HG02798 (cell line): Measurements from ENCODE around the gene RAP1GAP.

ENCODE experiments used
- ATAC-seq: cut with Tn5 transposase; IDR thresholded peaks from one replicate; pipeline ENCODE4 v1.9.1; 2021; ENCODE audit warnings: mild to moderate bottlenecking; ENCODE audit not compliant: unreplicated experiment, poor library complexity

Gene RAP1GAP

DNA sequence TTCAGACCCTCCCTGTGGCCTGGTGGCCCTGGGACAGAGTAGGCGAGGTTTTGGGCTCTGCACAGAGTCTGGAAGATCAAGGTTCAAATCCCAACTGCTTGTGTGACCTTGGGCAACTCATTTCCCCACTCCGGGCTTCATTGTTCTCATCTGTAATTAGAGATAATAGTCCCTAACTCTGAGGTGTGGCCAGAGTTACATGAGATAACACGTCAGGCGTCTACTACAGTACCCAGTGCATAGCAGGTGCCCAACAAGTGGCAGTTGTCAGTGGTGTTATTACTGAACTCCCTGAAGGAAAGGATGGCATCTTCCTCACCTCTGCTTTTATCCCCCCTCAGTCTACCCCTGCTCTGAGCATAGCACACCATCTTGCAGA lies 20.8 kb downstream of the RAP1GAP start:
- ATAC-seq = no peak

DNA sequence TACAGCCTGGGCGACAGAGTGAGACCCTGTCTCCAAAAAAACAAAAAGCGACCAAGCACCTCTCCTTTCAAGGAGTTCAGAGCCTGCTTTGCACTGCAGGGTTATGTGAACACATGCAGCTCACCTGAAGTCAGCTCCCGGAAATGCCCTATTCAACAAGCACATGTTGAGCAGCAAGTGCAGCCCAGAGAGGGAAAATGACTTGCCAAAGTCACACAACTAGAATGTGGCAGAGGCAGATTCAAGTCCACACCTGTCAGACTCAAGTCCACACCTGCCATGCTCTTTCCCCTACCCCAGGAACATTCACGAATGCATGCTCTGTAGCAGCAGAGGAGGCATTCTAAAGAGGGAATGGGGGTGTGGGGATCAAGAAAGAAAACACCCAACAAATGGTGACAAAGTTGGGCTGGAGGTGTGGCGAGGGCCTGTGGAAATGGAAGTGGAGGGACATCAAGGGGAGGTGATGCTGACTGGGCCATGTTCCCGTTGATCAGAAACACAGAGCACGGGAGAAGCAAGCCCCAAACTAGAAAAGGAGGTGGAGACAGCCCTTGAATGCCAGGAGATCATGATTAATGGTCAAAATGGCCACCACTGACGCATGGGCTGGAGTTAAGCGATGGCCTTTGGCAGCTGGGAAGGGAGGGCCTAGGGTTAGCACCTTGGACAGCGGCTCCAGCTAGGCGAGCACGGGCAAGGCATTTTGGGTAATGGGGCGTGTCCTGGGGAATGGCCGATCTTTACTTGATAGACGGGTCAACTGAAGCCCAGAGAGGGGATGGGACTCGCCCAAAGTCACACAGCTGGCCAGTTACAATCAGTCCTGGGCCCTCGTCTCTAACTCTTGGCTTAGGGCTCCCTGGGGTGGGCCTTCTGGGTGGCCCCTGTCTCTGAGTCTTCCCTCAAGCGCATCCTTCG lies 21.5 kb downstream of the RAP1GAP start:
- no peak for ATAC-seq

DNA sequence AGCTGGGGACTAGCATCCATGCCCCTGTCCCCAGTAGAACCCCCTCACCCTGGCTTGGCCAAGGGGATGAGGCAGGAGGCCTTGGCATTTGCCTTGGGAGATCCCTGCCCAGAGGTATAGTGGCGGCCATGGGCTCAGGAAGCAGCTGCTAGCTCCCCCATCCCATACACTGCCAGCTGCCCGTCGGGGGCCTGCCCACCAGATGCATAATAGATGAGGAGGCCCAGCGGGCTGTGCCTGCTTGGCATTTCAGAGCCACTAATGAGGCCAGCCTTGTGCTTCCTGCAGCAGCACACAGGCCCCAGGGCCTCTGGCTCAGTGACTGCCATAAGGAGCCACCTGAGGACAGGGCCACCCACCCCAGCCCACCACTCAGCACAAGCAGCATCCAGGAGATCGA lies 23.6 kb downstream of the RAP1GAP start:
- ATAC-seq = no peak

DNA sequence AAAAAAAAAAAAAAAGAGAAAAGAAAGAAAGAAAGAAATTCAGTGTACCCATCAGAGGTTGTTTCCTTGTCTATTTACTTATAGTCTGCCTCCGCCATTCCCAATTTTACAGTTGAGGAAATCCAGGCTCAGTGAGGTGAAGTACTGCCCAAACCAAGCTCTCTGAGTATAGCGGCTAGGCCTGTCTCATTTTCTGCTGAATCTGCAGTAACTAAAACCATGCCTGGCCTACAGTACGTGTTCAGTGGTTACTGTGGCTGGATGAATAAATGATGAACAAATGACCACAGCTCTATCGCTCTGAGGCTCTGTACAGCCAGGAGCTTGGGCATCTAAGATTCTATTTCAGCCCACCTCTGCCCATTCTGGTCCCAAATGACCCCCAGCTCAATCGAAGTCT lies 24.3 kb downstream of the RAP1GAP start:
- no peak for ATAC-seq

DNA sequence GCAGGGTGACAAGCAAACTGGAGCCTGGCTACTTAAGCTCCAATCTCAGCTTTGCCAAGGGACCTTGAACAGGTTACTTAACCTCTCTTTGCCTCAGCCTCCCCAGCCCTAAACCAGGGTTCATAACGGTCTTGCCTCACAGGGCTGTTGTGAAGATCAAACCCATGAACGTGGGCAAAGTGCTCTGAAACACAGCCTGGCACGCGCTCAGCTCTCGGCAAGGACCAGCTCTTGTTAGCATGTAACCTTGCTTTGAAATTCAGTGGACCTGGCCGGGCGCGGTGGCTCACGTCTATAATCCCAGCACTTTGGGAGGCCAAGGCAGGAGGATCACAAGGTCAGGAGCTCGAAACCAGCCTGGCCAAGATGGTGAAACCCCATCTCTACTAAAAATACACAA lies 24.8 kb downstream of the RAP1GAP start:
- no peak for ATAC-seq

DNA sequence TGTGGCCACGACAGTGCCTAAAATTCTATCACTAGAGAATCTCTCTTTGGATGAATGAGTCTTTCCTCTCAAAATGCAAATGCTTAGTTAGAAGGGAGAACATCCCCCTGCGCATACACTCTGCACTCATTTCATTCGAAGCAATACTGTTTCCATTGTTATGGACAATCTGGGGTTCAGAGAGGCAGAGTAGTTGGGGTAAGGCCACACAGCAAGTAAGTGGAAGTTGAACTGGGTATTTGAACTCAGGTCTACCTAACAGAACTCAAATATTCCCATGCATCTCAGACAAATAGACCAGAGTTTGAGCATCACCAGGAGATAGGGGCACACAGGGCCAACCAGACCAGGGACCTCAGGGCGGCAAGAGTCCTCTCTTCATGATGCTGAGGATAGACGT lies 25.5 kb downstream of the RAP1GAP start:
- ATAC-seq = no peak

DNA sequence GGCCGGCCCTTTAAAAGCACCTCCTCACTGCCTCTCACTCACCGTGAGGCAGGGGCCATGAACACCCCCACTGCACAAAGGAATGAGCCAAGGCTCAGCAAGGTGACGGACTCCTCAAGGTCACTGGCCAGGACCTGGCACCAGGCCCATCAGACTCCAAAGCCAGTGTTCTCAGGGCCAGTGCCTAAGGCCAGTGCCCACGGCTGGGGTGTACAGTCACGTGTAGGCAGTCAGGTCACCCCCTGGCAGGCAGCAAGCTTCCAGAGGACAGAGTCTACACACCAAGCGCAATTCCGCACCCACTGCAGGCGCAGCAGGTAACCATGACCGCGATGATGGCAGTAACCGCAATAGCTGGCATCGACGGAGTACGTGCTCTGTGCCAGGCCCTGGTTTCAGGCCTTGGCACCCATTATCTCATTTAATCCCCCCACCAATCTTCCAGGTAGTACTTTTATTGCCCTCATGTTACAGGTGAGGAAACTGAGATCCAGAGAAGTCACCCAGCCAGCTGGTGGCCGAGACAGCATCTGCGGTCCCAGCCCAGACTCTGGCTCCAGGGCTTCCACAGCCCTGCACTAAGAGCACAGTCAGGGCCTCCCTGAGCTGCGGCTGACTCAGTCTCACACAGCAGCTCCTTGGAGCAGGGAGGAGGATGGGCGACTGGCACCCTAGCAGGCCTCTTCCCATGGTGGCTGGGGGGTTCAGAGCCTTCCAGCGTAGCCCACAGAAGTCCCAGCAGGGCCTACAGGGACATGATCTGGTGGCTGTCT lies 27.0 kb downstream of the RAP1GAP start:
- no peak for ATAC-seq

DNA sequence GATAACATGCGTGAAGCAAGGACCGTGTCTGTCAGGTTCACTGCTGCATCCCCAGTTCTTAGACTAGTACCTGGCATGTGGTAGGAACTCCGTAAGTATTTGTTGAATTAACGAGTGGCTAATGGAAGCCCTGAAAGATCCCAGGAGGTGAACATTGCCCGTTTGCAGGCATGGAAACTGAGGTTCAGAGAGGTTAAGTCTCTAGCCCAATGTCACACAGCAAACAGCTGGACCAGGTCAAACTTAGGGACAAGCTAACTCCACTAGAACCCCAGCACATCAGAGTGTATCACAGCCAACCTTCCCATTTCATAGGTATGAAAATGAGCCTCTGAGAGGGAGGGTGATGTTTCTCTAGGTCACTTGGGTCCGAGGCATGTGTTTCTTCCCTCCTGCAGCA lies 27.6 kb downstream of the RAP1GAP start:
- ATAC-seq = no peak

DNA sequence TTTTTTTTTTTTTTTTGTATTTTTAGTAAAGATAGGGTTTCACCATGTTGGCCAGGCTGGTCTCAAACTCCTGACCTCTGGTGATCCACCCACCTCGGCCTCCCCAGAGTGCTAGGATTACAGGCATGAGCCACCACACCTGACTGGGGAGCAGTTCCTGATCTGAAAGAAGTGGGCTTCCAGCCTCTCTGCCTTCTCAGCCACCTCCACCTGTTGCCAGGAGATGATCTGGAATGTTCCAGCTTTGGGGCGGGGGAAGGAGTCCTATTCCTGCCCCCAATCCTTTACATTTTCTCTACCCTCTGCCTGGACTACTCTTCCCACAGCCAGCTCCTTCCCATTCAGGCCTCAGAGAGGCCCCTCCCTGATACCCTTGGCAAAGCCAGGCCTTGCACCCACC lies 28.1 kb downstream of the RAP1GAP start:
- no peak for ATAC-seq

DNA sequence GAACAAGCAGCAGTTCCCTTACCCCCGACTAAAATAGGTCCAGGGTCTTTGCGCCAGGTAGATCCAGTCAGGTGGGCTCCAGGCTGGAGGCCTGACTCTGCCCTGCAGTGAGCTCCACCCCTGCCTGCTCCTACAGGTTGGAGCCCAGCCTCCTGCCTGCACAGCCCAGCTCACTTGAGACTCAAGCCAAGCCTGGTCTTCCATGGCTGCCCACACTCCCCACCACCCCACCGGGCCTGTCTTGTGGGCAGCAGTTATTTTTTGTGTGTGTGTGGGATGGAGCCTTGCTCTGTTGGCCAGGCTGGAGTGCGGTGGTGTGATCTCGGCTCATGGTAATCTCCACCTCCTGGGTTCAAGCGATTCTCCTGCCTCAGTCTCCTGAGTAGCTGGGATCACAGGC lies 28.5 kb downstream of the RAP1GAP start:
- no peak for ATAC-seq

DNA sequence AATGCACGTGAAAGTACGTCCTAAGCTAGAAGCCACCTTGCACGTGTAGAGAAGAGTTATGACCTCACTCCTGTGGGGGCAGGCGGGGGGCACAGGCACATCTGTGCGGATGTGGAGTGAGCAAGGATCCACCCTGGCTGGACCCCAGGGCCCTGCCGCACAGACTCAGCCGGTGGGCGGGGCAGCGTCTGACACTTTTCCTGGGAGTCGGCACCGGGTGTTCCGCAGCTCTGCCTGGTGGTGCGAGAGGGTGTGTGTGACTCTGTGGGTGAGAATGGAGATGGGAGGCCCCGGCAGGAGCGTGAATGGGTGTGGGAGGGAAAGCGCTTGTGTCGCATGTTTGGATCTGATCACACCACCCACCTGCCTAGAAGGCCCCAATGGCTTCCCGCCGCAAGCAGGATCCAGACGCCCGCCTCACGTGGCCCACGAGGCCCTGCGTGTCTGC lies 29.5 kb downstream of the RAP1GAP start:
- ATAC-seq = no peak

DNA sequence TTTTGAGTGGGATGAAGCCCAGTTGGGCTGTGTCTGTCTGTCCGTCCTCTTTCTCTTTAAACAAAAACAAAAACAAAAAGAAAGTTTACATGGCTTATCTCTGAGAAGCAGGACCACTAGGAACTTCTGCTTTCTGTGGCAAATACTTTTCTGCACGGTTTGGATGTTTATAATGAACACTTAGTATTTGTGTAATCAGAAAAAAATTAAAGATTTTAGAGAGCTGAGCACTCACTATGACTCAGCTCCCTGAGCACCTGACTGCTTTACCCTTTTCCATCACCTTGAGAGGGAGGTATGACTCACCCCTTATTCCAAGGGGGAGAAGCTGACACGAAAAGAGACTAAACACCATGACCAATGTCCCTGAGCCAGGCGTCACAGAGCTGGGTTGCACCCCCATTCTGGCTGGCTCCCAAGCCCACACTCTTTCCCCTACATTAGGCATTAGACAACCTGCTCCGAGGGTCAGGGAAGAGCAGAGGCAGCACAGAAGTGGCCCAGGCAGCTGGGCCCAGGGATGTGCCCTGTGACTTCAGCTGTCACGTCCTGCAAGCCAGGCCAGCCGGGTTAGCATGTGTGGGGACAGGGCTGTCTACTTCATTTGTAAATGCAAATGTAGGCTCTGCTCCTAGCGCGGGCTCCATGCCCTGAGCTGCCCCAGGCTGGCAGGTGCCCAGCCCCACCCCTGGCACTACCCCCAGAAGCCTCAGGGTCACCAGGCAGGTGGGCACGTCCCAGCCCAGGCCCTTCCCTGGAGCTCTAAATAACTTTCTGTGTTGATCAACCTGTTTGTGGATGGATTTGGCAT lies 30.4 kb downstream of the RAP1GAP start:
- ATAC-seq = no peak

DNA sequence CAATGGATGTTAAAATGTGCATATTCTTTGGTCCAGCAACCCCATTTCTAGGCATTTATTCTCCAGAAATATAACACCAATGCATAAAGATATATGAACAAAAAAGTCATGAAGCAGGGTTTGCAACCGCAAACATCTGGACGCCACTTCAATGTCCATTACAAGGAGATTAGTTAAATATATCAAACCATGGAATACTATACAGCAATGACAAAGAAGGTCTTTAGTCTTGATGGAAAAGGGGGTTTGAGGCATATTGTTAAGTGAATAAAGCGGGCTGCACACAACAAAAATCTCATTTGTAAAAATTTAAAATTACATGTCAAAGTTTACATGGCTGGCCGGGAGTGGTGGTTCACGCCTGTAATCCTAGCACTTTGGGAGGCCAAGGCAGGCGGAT lies 31.6 kb downstream of the RAP1GAP start:
- ATAC-seq = no peak

DNA sequence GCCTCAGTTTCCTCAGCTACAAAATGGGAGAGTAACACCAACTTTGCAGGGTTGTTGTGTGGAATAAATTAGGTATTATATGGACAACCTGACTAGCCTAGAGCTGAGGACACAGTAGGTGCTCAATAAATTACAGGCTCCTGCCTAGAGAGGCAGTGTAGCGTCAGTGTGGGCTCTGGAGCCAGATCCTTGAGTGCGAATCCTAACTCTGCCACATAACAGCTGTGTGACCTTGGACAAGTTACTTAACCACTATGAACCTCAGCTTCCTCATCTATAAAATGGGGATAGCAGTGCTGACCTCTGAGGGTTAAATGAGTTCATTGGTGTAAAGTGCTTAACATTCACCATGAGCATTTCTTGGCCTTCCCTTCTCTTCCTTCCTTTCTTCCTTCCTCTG lies 33.1 kb downstream of the RAP1GAP start:
- ATAC-seq = no peak

DNA sequence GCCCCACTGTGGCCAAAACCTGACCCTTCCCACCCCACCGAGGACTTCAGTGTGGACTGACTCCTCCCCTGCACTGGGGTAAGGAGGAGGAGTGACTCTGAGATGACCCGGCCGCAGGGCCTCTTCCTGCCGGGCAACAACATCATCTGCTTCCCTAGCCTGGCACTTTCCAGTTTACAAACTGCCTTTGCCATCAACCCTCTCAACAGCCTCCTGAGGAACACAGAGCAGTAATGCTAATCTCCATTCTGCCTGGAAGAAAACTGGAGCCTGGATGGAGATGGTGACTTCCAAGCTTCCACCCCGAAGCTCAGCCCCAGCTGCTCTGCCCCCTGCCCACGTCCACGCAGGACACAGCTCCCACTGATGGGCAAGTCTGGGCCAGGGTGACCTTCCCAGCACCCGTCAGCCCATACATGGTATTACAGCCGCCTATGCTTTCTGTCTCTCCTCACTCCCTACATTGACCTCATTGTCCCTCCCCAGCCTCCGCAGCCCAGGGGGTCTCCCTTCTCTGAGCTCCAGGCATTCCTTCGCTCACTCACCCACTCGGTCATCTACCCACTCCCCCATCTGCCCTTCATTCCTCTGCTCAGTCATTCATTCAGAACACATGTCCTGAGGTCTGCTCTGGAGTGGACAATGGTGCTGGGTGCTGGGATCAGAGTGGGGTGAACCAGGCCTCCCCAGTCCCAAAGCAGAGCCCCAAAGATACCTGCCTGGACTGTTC lies 34.2 kb downstream of the RAP1GAP start:
- no peak for ATAC-seq

DNA sequence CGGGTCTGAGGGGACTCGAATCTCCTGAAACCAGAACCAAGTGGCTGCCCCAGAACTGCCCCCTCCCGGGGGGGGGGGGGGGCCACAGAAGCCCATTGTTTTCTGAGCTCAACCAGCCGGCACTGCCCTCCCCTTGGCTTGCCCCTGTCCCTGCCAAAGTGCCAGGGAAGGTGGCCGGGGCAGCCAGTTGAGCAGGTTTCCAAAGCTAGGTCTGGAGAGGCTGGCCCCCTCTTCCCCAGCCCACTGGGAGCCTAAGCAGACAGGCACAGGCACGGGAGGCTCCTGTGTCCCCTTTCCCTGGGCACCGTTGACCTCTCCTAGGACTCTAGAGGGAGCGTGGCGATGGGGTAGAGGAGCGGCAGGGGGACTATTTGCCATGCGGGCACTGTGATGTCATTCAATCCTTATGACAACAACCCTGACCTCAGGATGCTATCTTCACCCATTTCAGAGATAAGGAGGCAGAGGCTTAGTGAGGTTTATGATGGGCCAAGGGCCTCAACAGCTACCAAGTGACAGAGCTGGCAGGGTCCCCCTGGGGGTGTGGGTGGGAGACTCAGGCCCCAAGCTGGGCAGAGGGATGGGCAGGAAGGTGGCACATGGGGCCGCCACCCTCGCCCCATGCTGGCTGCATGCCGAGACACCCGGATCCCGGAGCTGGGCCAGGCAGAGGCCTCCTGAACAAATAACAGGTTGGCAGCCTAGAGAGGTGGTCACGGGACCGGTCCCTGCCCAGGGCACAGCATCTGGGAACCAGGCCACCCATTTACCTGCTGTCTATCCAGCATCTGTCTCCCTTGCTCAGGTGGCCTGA lies 35.0 kb downstream of the RAP1GAP start:
- no peak for ATAC-seq

DNA sequence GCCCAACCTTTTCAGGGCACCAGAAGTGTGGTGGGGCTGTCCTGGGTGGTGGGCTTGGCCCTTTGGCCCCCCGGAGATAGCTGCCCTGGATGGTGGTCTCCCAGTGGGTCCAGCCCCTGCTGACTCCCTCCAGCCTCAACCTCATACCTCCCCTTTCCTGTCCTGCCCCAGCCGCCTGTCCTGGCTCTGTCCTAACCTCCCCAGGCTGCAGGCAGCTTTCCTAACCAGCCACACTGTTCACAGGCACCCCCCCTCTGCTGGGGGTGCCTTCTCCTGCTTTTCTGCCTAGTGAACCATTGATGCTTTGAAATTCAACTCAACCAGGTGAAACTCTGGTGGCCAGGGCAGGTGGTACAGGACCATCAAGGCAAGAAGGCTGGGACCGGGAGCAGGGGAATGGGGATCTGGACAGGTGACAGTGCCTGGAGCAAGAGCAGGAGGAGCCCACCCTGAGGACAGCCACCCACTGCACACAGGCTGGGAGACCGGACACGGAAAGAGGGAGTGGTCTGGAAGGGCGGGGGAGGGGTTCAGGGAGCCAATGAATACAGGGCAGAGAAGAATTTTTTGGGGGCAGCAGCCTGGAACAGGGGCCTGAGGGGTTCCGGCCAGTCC lies 35.9 kb downstream of the RAP1GAP start:
- no peak for ATAC-seq

DNA sequence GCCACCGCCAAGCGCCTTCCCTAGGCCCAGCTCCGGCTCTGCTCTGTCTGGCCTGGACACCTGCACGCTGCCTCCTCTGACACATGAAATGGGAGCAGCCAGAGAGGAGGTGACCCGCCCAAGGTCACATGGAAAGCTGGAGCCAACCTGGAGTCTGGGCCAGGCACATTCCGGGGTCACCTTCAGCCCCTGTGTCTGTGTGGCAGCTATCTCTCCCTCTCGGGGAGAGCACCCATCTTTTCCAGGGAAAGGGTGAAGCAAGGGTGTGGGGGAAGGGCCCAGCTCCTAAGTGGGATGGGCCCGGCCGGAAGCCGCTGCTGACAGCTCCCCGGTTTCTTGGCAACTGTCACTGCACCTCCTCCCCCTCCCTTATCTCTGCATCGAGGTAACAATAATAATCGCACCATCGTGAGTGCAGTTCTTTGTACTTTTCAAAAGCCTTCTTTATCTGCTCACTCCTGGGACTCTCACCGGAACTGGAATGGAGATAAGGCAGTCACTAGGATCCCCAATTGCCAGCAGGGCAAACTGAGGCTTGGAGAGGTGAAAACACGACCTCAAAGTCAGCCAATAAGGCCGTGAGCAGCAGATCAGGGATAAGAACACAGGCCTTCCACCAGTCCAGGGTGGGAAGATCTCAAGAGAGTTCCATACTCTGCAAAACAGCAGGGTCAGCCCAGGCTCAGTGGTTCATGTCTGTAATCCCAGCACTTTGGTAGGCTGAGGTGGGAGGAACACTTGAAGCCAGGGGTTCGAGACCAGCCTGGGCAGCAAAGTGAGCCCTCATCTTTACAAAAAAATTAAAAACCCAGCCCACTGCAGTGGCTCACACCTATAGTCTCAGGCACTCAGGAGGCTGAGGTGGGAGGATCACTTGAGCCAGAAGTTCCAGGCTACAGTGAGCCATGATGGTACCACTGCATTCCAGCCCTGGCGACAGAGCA lies 36.9 kb downstream of the RAP1GAP start:
- no peak for ATAC-seq
